ENCODE measurements around the gene COX10. TPM values are rescaled to one million over a fixed set of nuclear protein-coding genes. Genes with fewer than 3 reads are reported as not detected.

COX10 gene
- 9.5 and 9.6 TPM in 2 replicates for total RNA-seq

DNA sequence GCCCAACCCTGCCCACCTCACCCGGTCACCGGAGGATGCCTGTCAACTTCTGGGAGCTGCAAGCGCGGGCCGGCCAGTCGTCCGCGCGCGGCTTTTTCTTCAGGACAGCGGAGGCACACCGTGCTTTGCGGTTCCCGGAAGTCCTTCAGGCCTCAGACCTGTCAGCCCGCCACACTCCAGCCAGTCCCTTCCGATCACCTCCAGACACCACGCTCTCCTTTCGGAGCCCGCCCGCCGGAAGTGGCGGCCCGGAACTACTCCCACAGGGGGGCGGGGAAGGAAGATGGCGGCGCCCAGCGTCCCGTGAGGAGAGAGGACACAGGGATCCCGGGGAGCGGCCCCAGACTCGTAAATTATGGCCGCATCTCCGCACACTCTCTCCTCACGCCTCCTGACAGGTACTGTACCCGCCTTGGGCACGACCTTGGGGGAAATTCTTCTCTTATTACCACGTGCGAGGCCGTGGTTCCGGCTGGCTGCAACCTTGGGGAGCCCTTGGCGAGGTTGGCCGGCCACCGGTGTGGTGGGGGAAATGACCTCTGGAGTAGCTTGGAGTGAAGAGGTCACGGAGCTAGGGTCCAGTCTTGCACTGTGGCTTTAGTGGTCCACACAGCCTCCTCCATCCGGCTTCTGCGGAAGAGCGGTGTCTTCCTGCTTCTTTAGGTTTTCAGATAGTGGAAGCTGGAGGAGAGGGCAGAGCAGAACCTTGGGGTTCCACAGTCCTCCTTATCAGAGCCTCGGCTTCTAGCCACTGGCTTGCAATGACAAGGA is at the start of gene COX10:
COX10 (plus strand) TSS at position 254 of the 771 bp plus-strand sequence; CDS start at position 356, 102 bp downstream.

DNA sequence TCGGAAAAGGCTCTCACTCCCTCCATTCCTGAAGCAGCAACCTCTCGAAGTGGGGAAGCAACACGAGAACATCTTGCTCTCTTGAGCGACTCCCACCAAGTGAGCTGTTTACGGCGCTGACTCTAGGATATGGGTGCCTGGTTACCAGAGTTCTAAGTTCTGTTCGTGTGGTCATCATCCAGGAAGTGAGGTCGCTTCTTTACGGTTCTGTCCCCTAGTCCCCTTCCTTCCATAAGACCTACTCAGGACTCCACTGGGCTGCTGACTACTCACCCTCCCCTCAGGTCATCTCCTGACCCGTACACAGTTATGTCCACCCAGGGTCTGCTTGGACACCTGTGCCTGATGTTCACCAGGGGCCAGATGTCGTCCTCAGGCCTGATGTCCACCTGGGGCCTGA is 167.5 kb downstream of the COX10 start, which contains the start of gene CDRT15:
CDRT15 (minus strand) TSS at position 101 of the 400 bp plus-strand sequence; CDS start at position 72, 29 bp downstream.

Other genes with a start within 250 kb of the COX10 start
- not detected in 2 replicates for gene CDRT15, start 167.4 kb downstream of the COX10 start, total RNA-seq
- gene HS3ST3B1, start 231.6 kb downstream of the COX10 start, total RNA-seq, result 0.40 and 2.0 TPM in 2 replicates